GM19351 (cell line): ENCODE measurements around the gene PLPP4.

Experiments
- ATAC-seq: cut with Tn5 transposase; IDR thresholded peaks from one replicate; pipeline ENCODE4 v1.9.1; 2021; ENCODE audit warnings: mild to moderate bottlenecking, moderate library complexity; ENCODE audit not compliant: unreplicated experiment

Gene PLPP4

GRCh38 chr10:120514959-120515358 is 57.9 kb downstream of the PLPP4 start:
- no peak for ATAC-seq

- no peak for ATAC-seq
These were observed 58.7 kb downstream of the PLPP4 start for GRCh38 chr10:120515741-120516140.

- ATAC-seq, result no peak
These were observed 59.4 kb downstream of the PLPP4 start for GRCh38 chr10:120516426-120516825.

GRCh38 chr10:120517196-120517595 is 60.2 kb downstream of the PLPP4 start:
- no peak for ATAC-seq

- ATAC-seq, result no peak
These were observed 61.0 kb downstream of the PLPP4 start for GRCh38 chr10:120517881-120518484.

GRCh38 chr10:120521880-120522279 is 64.9 kb downstream of the PLPP4 start:
- no peak for ATAC-seq

- no peak for ATAC-seq
These were observed 70.7 kb downstream of the PLPP4 start for GRCh38 chr10:120527691-120528090.

- no peak for ATAC-seq
These were observed 73.7 kb downstream of the PLPP4 start for GRCh38 chr10:120530699-120531098.

GRCh38 chr10:120538091-120538490 is 81.1 kb downstream of the PLPP4 start:
- no peak for ATAC-seq

GRCh38 chr10:120539076-120539475 is 82.0 kb downstream of the PLPP4 start:
- no peak for ATAC-seq

GRCh38 chr10:120540486-120540885 is 83.5 kb downstream of the PLPP4 start:
- ATAC-seq, result no peak

GRCh38 chr10:120541984-120542383 is 85.0 kb downstream of the PLPP4 start:
- ATAC-seq, result no peak

GRCh38 chr10:120542591-120542990 is 85.6 kb downstream of the PLPP4 start:
- ATAC-seq, result no peak

GRCh38 chr10:120543291-120543690 is 86.3 kb downstream of the PLPP4 start:
- ATAC-seq, result no peak

- no peak for ATAC-seq
These were observed 91.2 kb downstream of the PLPP4 start for GRCh38 chr10:120548210-120548609.

- ATAC-seq, result no peak
These were observed 95.2 kb downstream of the PLPP4 start for GRCh38 chr10:120552262-120552661.

GRCh38 chr10:120553911-120554310 is 96.9 kb downstream of the PLPP4 start:
- no peak for ATAC-seq

GRCh38 chr10:120555436-120555835 is 98.4 kb downstream of the PLPP4 start:
- no peak for ATAC-seq

GRCh38 chr10:120555842-120556532 is 99.0 kb downstream of the PLPP4 start:
- no peak for ATAC-seq

- no peak for ATAC-seq
These were observed 100.3 kb downstream of the PLPP4 start for GRCh38 chr10:120557311-120557710.

GRCh38 chr10:120559800-120560199 is 102.8 kb downstream of the PLPP4 start:
- ATAC-seq, result no peak

GRCh38 chr10:120562956-120563355 is 105.9 kb downstream of the PLPP4 start:
- ATAC-seq, result no peak

- ATAC-seq, result no peak
These were observed 113.4 kb downstream of the PLPP4 start for GRCh38 chr10:120570418-120570817.
